ENCODE results near the gene CERS5. TPM values are rescaled to one million over a fixed set of nuclear protein-coding genes. Genes with fewer than 3 reads are reported as not detected.

Gene CERS5
- total RNA-seq, 2 donors from 2014 or later, result 72.0 to 77.6 TPM

DNA sequence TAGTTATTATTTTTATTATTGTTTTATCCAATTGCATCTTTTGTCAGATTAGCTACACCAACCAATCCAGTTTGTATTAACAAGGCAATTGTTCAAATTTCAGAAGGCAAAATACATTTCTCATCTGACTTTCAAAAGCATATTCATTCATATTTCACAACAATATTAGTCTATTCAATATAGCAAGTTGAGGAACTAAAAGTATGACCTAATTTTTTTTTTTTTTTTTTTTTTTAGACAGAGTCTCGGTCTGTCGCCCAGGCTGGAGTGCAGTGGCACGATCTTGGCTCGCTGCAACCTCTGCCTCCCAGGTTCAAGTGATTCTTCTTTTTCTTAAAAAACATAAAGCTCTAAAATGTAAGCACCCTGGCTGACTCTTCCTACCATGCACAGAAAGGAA is 37.9 kb downstream of the CERS5 start:
- Mint-ChIP-seq H3K27me3 (no peaks in the 10 kb centered on the region), H3K27ac (no peak overlapping the region), H3K4me1 (peaks cover 14% of the 10 kb centered on the region), H3K4me3 (no peak overlapping the region), H3K9me3 (no peaks in the 10 kb centered on the region), H3K36me3 (ENCODE audit: low read depth) (peaks cover 100% of the 10 kb centered on the region)
- no peak for ATAC-seq (replicated peaks)

DNA sequence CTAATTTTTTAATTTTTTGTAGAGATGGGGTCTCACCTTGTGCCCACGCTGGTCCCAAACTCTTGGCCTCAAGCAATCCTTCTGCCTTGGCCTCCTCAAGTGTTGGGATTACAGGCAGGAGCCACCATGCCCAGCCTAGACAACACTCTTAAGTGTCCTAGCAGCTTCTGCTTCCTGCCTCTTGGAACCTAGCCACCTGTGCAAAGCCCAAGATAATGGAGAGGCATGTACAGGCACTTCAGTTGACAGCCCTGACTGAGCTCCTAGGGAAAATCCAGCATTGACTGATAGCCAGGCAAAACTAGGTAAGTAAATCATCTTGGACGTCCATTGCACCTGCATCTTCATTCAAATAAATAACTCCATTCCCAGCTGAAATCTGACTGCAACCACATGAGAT is 39.6 kb downstream of the CERS5 start:
- Mint-ChIP-seq H3K4me1 (peaks cover 11% of the 10 kb centered on the region), H3K27ac (no peak overlapping the region)

DNA sequence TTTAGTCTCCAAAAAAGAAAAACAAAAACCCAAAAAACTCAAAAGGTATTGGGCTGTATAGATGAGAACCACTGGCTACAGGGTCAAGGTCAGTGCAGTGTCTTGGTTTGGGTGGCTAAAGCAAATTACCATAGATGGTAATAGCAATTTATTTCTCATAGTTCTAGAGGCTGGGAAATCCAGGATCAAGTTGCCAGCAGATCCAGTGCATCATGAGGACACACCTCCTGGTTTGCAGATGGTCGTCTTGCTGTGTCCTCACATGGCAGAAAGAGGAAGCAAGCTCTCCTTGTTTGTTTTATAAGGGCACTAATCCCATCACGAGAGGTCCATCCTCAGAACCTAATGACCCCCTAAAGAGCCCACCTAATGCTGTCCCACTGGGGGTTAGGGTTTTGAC is 44.0 kb downstream of the CERS5 start:
- Mint-ChIP-seq H3K4me3 (no peak overlapping the region), H3K27me3 (no peaks in the 10 kb centered on the region), H3K9me3 (no peaks in the 10 kb centered on the region), H3K4me1 (peaks cover 22% of the 10 kb centered on the region), H3K27ac (no peak overlapping the region), H3K36me3 (ENCODE audit: low read depth) (peaks cover 99% of the 10 kb centered on the region)
- ATAC-seq (replicated peaks), result no peak

More for the DNA sequence above, 39.6 kb downstream of the CERS5 start:
- no peak for ATAC-seq (replicated peaks)
- Mint-ChIP-seq H3K9me3 (no peaks in the 10 kb centered on the region), H3K36me3 (ENCODE audit: low read depth) (peaks cover 100% of the 10 kb centered on the region), H3K4me3 (no peak overlapping the region), H3K27me3 (no peaks in the 10 kb centered on the region)

DNA sequence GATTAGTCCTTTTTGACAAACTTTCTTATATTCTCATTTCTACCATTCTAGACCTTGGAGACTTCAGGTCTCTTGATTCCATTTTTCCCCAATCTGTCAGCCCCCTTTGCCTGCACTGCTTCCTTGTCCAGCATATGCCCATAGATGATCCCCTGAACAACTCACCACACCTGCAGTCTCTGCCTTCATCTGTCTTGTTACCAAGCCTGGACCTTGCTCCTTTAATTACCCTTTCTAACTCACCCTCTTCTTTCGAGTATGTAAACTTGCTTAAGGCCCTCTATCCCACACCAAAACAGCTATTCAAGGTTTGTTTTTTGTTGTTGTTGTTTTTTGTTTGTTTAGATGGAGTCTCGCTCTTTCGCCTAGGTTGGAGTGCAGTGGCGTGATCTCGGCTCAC is 45.5 kb downstream of the CERS5 start:
- H3K4me1 Mint-ChIP-seq, result peaks cover 22% of the 10 kb centered on the region
- peaks cover 99% of the 10 kb centered on the region for H3K36me3 Mint-ChIP-seq (ENCODE audit: low read depth)
- no peaks in the 10 kb centered on the region for H3K27me3 Mint-ChIP-seq
- ATAC-seq (replicated peaks), result no peak
- no peak overlapping the region for H3K4me3 Mint-ChIP-seq
- peak overlapping the region; percentile 23 for H3K27ac Mint-ChIP-seq
- no peaks in the 10 kb centered on the region for H3K9me3 Mint-ChIP-seq

DNA sequence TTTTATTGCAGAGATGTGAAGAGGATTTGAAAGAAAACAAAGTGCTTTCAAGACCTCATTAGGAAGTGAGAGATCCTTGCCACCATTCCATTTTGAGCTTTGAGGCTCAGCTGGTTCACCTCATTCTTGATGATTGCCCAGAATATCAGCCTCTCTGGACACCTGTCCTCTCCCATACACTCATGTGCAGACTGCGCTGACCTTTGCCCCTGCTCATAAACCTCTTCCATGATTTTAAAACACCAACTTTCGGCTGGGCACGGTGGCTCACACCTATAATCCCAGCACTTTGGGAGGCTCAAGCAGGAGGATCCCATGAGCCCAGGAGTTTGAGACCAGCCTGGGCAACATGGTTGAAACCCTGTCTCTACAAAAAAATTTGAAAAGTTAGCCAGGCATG is 46.2 kb downstream of the CERS5 start:
- H3K4me3 Mint-ChIP-seq, result no peak overlapping the region
- H3K4me1 Mint-ChIP-seq, result peaks cover 22% of the 10 kb centered on the region
- no peaks in the 10 kb centered on the region for H3K27me3 Mint-ChIP-seq
- peak overlapping the region; percentile 23 for H3K27ac Mint-ChIP-seq
- no peak for ATAC-seq (replicated peaks)
- no peaks in the 10 kb centered on the region for H3K9me3 Mint-ChIP-seq
- peaks cover 99% of the 10 kb centered on the region for H3K36me3 Mint-ChIP-seq (ENCODE audit: low read depth)

DNA sequence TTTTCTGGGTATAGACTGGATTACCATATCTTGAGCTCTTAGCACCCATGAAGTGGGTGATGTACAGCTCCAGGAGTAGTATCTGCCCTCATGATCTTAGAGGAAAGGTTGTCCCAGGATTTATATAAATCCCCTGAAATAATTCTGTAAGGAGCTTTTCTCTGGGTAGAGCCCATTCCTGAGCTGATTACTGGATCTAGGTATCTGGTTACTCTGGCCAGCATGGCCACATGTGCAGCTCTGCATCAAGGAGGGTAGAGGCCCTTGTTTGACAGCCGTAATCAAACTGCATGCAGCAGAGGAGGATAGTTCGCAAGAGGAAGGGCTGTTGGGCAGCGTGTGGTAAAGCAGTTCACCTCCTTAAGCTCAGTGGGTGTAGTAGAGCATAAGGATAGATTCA is 46.6 kb downstream of the CERS5 start:
- Mint-ChIP-seq H3K9me3 (no peaks in the 10 kb centered on the region), H3K27ac (no peak overlapping the region), H3K27me3 (no peaks in the 10 kb centered on the region), H3K36me3 (ENCODE audit: low read depth) (peaks cover 99% of the 10 kb centered on the region), H3K4me3 (no peak overlapping the region), H3K4me1 (peaks cover 22% of the 10 kb centered on the region)
- no peak for ATAC-seq (replicated peaks)

DNA sequence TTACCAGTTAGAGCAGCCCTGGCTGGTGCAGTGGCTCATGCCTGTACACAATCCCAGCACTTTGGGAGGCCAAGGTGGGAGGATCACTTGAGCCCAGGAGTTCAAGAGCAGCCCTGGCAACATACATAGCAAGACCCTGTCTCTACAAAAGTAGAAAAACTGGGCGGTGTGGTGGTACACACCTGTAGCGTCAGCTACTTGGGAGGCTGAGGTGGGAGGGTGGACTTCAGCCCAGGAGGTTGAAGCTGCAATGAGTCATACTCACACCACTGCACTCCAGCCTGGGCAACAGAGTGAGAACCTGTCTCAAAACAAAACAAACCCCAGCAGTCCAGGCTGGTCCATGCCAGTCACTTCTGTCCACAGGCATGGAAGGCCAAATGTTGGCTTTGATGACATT is 47.8 kb downstream of the CERS5 start:
- H3K27me3 Mint-ChIP-seq, result no peaks in the 10 kb centered on the region
- ATAC-seq (replicated peaks), result no peak
- no peaks in the 10 kb centered on the region for H3K9me3 Mint-ChIP-seq
- peaks cover 22% of the 10 kb centered on the region for H3K4me1 Mint-ChIP-seq
- peaks cover 95% of the 10 kb centered on the region for H3K36me3 Mint-ChIP-seq (ENCODE audit: low read depth)
- no peak overlapping the region for H3K4me3 Mint-ChIP-seq
- peak overlapping the region; percentile 61 for H3K27ac Mint-ChIP-seq

DNA sequence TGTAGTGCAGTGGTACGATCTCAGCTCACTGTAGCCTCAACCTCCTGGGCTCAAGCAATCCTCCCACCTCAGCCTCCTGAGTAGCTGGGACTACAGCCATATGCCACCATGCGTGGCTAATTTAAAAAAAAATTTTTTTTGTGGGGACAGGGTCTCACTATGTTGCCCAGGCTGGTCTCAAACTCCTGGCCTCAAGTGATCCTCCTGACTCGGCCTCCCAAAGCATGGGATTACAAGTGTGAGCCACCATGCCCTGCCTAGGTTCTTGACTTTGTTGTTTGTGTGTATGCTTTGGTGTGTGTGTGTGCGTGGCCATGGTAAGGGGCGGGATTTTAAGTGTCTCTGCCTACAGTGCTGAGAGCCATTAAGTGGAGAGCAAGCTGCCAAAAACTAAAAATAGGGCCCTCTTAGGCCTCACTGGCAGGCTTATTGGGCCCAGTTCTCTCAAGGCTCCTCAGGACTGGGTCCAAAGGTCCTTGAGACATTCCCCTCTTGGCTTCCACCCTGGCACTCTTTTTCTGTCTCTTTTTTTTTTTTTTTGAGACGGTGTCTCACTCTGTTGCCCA is 50.0 kb downstream of the CERS5 start:
- H3K36me3 Mint-ChIP-seq (ENCODE audit: low read depth), result peaks cover 80% of the 10 kb centered on the region
- no peaks in the 10 kb centered on the region for H3K9me3 Mint-ChIP-seq
- peak overlapping the region; percentile 12 for H3K4me3 Mint-ChIP-seq
- peak overlapping the region; percentile 52 for H3K27ac Mint-ChIP-seq
- no peak for ATAC-seq (replicated peaks)
- no peaks in the 10 kb centered on the region for H3K27me3 Mint-ChIP-seq
- H3K4me1 Mint-ChIP-seq, result peaks cover 24% of the 10 kb centered on the region

DNA sequence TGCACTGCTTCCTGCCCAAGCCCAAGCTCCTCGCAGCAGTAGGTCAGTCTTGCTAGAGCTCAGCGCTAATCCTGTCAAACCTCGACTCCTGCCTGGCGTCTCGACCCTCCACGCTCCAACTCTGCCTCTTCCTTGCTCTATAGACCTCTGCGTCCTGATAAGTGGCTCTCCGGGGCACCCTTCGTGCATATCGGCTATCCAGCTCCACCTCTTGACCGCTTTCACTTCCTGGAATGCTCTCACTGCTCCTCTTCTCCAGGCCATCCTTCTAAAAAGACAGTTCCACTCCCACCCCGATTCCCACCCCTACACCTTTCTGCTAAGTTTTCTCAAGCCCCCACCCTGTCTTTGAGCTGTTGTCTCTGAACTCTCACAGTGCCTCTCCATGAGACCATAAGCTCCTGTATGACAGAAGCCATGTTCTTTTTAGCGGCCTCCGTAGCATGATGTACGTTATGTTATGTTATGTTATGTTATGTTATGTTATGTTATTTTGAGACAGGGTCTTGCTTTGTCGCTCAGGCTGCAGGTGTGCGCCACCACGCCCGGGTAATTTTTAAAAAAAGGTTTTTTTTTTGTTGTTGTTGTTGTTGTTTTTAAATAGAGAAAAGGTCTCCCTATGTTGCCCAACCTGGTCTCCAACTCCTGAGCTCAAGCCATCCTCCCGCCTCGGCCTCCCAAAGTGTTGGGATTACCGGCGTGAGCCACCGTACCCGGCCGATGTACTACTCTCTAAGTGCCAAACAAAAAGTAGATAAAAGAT is 54.5 kb downstream of the CERS5 start:
- Mint-ChIP-seq H3K9me3 (no peaks in the 10 kb centered on the region), H3K36me3 (ENCODE audit: low read depth) (peaks cover 42% of the 10 kb centered on the region), H3K4me3 (peak overlapping the region; percentile 99), H3K27me3 (no peaks in the 10 kb centered on the region), H3K27ac (peak overlapping the region; percentile 99), H3K4me1 (peaks cover 26% of the 10 kb centered on the region)
- peak; percentile 2 for ATAC-seq (replicated peaks)

DNA sequence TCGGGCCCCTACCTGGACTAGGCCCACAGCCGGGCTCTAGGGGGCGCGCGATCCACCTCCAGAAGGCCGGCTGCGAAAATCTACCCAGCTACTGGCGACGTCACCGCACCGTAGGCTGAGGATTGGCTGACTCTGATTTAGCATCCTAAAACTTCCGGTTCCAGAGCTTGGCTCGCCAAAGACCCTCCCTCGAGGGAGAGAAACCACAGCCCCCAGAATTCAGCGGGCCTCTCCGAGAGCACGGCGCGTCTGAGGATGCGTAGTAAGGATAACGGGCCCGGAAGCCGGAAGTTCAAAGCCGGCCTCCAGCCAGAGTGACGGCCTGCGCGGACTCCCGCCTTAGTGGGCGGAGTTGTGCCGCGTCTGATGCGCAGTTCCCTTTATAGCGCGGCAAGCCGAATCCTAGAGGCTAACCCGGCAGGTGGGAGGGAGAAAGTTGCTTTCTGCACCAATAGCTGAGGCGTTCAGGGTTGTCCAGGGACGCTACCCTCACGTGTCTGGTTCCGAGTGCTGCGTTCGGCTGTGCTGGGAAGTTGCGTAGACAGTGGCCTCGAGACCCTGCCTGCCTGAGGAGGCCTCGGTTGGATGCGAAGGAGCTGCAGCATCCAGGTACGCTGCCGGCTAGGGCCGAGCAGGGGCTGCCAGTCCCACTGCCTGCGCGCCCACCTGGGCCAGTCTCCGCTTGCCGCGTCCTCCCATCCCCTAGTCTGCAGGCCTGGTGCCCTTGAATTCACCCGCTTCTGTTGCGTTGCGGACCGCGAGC is 55.3 kb downstream of the CERS5 start, which contains the start of gene COX14:
COX14 (plus strand) TSS at position 544 of the 763 bp plus-strand sequence. CDS start 7,808 bp downstream, outside the sequence.
- peak within 1 kb of the TSS; percentile 99 for H3K4me3 Mint-ChIP-seq
- no peaks in the 10 kb centered on the region for H3K27me3 Mint-ChIP-seq
- H3K9me3 Mint-ChIP-seq, result no peaks in the 10 kb centered on the region
- peak within 1 kb of the TSS; percentile 99 for H3K27ac Mint-ChIP-seq
- H3K4me1 Mint-ChIP-seq, result peaks cover 26% of the 10 kb centered on the region
- peak; percentile 90 for ATAC-seq (replicated peaks)
- H3K36me3 Mint-ChIP-seq (ENCODE audit: low read depth), result peaks cover 35% of the 10 kb centered on the region

DNA sequence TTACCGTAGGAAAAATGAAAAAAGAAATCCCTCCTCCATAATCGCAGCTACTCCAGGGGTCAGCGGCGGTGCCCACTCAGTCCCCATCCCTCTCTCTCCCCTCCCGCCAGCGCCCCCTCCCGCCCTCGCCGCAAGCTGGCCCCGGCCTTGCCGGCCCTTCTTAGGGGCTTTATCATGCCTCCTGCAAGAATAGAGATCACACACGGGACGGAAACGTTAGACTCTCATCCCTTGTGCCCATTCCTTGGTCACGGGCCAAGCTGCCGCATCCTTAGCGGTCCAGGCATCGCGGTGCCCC is 55.8 kb downstream of the CERS5 start:
- peaks cover 26% of the 10 kb centered on the region for H3K4me1 Mint-ChIP-seq
- no peak for ATAC-seq (replicated peaks)
- no peaks in the 10 kb centered on the region for H3K9me3 Mint-ChIP-seq
- peak overlapping the region; percentile 99 for H3K27ac Mint-ChIP-seq
- H3K27me3 Mint-ChIP-seq, result no peaks in the 10 kb centered on the region
- peaks cover 29% of the 10 kb centered on the region for H3K36me3 Mint-ChIP-seq (ENCODE audit: low read depth)
- H3K4me3 Mint-ChIP-seq, result peak overlapping the region; percentile 99

DNA sequence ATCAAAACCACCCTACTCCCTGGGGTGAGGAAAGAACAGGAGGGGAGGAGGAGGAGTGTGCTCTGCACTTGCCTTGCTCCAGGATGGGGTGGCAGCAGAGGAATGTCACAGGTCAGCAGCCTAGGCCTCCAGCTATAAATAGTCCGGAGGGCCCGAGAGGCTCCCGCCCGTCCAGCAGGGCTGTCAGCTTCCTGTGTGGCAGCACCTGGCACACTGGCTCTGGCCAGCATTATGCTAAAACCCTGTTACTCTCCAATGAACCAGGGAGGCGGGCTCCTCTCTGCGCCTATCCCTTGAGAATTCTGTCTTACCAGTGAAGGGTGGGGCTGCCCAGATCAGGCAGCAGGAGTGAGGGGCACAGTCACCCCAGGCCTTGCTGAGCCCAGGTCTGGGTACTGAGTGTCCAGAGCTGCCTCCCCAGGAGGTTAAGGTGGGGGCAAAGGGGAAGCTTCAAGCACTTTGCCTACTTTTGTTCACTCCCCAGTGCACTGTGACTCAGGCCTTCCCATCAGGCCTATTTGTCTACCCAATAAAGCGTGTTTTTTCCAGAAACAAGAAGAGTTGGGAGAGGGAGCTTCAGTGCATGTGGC is 56.3 kb downstream of the CERS5 start:
- Mint-ChIP-seq H3K4me1 (peaks cover 24% of the 10 kb centered on the region), H3K27ac (peak overlapping the region; percentile 99), H3K9me3 (no peaks in the 10 kb centered on the region), H3K27me3 (no peaks in the 10 kb centered on the region), H3K4me3 (peak overlapping the region; percentile 99), H3K36me3 (ENCODE audit: low read depth) (peaks cover 24% of the 10 kb centered on the region)
- ATAC-seq (replicated peaks), result no peak

DNA sequence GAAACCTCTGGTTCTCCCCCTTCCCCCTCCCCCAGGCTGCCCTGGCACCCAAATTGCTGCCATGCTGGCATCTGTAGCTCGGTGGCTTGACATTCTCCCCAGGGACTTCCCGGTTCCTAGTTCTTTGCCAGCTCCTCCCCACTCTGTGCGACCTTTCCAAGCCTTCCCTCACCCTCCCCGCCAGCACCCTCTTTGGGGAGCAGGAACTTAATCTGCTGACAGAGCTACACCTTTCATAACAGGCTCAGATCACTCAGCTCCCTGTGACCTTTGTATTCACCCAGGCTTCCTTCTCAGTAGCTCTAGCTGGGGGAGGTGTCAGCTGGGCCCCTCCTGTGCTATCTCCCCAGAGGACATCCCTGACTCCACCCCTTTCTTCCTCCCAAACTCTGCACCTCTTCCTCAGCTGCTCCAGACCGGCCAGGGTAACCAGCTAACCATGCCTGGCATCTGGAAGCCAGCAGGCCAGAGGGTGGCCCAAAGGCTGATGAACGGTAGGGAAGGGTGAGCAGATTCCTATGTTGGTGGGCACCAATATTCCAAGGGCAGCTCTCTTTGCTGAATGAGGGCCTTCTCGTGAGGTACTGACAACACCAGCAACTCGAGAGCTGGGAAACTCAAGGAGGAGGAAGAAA is 56.9 kb downstream of the CERS5 start:
- peaks cover 18% of the 10 kb centered on the region for H3K36me3 Mint-ChIP-seq (ENCODE audit: low read depth)
- peak overlapping the region; percentile 80 for H3K27ac Mint-ChIP-seq
- H3K4me3 Mint-ChIP-seq, result peak overlapping the region; percentile 99
- H3K27me3 Mint-ChIP-seq, result no peaks in the 10 kb centered on the region
- ATAC-seq (replicated peaks), result no peak
- no peaks in the 10 kb centered on the region for H3K9me3 Mint-ChIP-seq
- H3K4me1 Mint-ChIP-seq, result peaks cover 19% of the 10 kb centered on the region

DNA sequence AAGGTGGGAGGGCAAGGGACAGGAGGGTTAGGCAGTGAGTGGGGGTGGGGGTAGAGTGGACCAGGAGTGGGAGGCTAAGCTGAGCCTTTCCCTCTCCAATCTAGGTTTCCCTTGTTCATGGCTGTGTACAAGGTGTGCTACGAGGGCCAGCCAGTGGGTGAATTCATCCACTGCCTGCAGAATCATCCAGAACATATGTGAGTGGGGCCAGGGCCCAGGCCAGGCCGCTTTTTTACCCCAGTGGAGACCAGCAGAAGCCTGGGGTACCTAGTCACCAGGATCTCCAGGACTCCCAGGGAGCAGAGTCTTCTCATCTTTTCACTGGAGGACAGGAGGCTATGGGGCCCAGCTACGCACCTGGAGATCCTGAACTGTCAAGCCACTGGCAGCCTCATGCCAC is 57.9 kb downstream of the CERS5 start:
- peaks cover 15% of the 10 kb centered on the region for H3K4me1 Mint-ChIP-seq
- H3K4me3 Mint-ChIP-seq, result no peak overlapping the region
- H3K9me3 Mint-ChIP-seq, result no peaks in the 10 kb centered on the region
- ATAC-seq (replicated peaks), result no peak
- H3K27ac Mint-ChIP-seq, result no peak overlapping the region
- H3K27me3 Mint-ChIP-seq, result no peaks in the 10 kb centered on the region
- H3K36me3 Mint-ChIP-seq (ENCODE audit: low read depth), result peaks cover 13% of the 10 kb centered on the region

Data from activated T-helper 17 cell treated with anti-CD3 and anti-CD28 coated beads, Interleukin-2, amount 50 U/mL, for 72 hours (primary cell).